GM23338 (cell line): ENCODE results near the gene FKBP1B. TPM values are rescaled to one million over a fixed set of nuclear protein-coding genes. Genes with fewer than 3 reads are reported as not detected.
A peak's percentile ranks its signal among the peaks of the same experiment; 100 is the strongest.

ENCODE experiments used
- ATAC-seq: fragments of 200-7000 bp; cut with Tn5 transposase; 3 replicates; pipeline ENCODE4 v1.9.1; 2020
- DNase-seq: peaks from one replicate; pipeline ENCODE4 v3.0.0-alpha.2; 2015; ENCODE audit warnings: low spot score
- H2AFZ ChIP-seq: fragments of 200-600 bp; sonication (generic); 2 replicates; pipeline ENCODE4 v1.8.0; 2016; ENCODE audit warnings: antibody characterized with exemption, mild to moderate bottlenecking, moderate library complexity
- H3F3A ChIP-seq: fragments of 200-600 bp; sonication (generic); replicated peaks from 2 replicates; pipeline ENCODE4 v1.8.0; 2017; ENCODE audit warnings: antibody characterized with exemption, mixed run types, low read depth
- H3K27ac ChIP-seq: fragments of 200-600 bp; sonication (generic); 2 replicates; pipeline ENCODE4 v1.6.1; 2016; ENCODE audit warnings: low read depth
- H3K27me3 ChIP-seq: fragments of 200-600 bp; sonication (generic); 2 replicates; pipeline ENCODE4 v1.8.0; 2016; ENCODE audit warnings: mild to moderate bottlenecking, mixed run types, moderate library complexity; ENCODE audit not compliant: insufficient read depth
- H3K36me3 ChIP-seq: fragments of 200-600 bp; sonication (generic); 2 replicates; pipeline ENCODE4 v1.8.0; 2016; ENCODE audit warnings: mild to moderate bottlenecking; ENCODE audit not compliant: insufficient read depth
- H3K4me1 ChIP-seq: fragments of 200-600 bp; sonication (generic); 2 replicates; pipeline ENCODE4 v1.8.0; 2016; ENCODE audit warnings: mild to moderate bottlenecking, moderate library complexity; ENCODE audit not compliant: insufficient read depth
- H3K4me2 ChIP-seq: fragments of 200-600 bp; sonication (generic); 2 replicates; pipeline ENCODE4 v1.7.1; 2017; ENCODE audit warnings: mixed run types
- H3K4me3 ChIP-seq: fragments of 200-600 bp; sonication (generic); 2 replicates; pipeline ENCODE4 v1.6.1; 2016; ENCODE audit warnings: mixed run types
- H3K79me2 ChIP-seq: fragments of 200-600 bp; sonication (generic); replicated peaks from 2 replicates; pipeline ENCODE4 v1.8.0; 2017; ENCODE audit warnings: mild to moderate bottlenecking; ENCODE audit not compliant: insufficient read depth
- H3K9me2 ChIP-seq: fragments of 200-600 bp; sonication (generic); 2 replicates; pipeline ENCODE4 v1.8.0; 2017; ENCODE audit not compliant: insufficient read depth
- H4K20me1 ChIP-seq: fragments of 200-600 bp; sonication (generic); replicated peaks from 2 replicates; pipeline ENCODE4 v1.8.0; 2017; ENCODE audit warnings: mild to moderate bottlenecking; ENCODE audit not compliant: insufficient read depth
- H3K27ac Mint-ChIP-seq: 2 replicates; pipeline ENCODE4 v1.8.0; 2020; ENCODE audit warnings: inconsistent platforms, mild to moderate bottlenecking, moderate library complexity, mixed read lengths
- H3K27me3 Mint-ChIP-seq: 3 replicates; pipeline ENCODE4 v1.8.0; 2022; ENCODE audit warnings: low read depth, mild to moderate bottlenecking, moderate library complexity, mixed read lengths, inconsistent platforms; ENCODE audit not compliant: insufficient read depth, poor library complexity
- H3K36me3 Mint-ChIP-seq: 3 replicates; pipeline ENCODE4 v1.8.0; 2021; ENCODE audit warnings: low read depth, mild to moderate bottlenecking, inconsistent platforms, moderate library complexity, mixed read lengths
- H3K4me1 Mint-ChIP-seq: 3 replicates; pipeline ENCODE4 v1.8.0; 2020; ENCODE audit warnings: mild to moderate bottlenecking, inconsistent platforms, mixed read lengths
- H3K4me3 Mint-ChIP-seq: 3 replicates; pipeline ENCODE4 v1.8.0; 2021; ENCODE audit warnings: moderate library complexity, mild to moderate bottlenecking, inconsistent platforms, mixed read lengths
- H3K9me3 Mint-ChIP-seq: 3 replicates; pipeline ENCODE4 v1.8.0; 2020; ENCODE audit warnings: moderate library complexity, mild to moderate bottlenecking, inconsistent platforms, mixed read lengths
- CREB1 ChIP-seq: fragments of 250-450 bp; sonication (Bioruptor Pico); IDR thresholded peaks from 2 replicates; pipeline ENCODE4 v1.5.0; 2020; ENCODE audit warnings: low read depth, mild to moderate bottlenecking, moderate library complexity
- CTCF ChIP-seq, 2 experiments: fragments of 200-600 bp in 1 of 2; sonication (generic) in 1 of 2; conservative IDR thresholded peaks; 2 replicates each; pipeline versions ENCODE4 v1.5.1 to v1.6.1; 2016 to 2017; ENCODE audit warnings: antibody characterized with exemption in 2 of 2, low read depth in 2 of 2, mild to moderate bottlenecking in 2 of 2, moderate library complexity in 1 of 2
- EZH2 ChIP-seq: fragments of 200-600 bp; sonication (generic); IDR thresholded peaks from one replicate; pipeline ENCODE4 v1.8.0; 2017; ENCODE audit warnings: antibody characterized with exemption, mild to moderate bottlenecking, low read depth; ENCODE audit not compliant: unreplicated experiment
- EZH2phosphoT487 ChIP-seq: fragments of 200-600 bp; sonication (generic); IDR thresholded peaks from one replicate; pipeline ENCODE4 v1.8.1; 2018; ENCODE audit warnings: antibody characterized with exemption; ENCODE audit not compliant: unreplicated experiment
- POLR2AphosphoS5 ChIP-seq: IDR thresholded peaks from 2 replicates; pipeline ENCODE4 v1.6.1; 2016; ENCODE audit warnings: antibody characterized with exemption, low read depth
- STAT1 ChIP-seq: IDR thresholded peaks from one replicate; pipeline ENCODE4 v1.6.1; 2016; ENCODE audit warnings: antibody characterized with exemption; ENCODE audit not compliant: unreplicated experiment
- ZNF331 ChIP-seq: fragments of 250-450 bp; sonication (Bioruptor Pico); IDR thresholded peaks from 2 replicates; pipeline ENCODE4 v1.5.0; 2020; ENCODE audit warnings: low read depth, mild to moderate bottlenecking, moderate library complexity
- ZNF462 ChIP-seq: fragments of 250-450 bp; sonication (Bioruptor Pico); IDR thresholded peaks from 2 replicates; pipeline ENCODE4 v1.5.0; 2020; ENCODE audit warnings: mild to moderate bottlenecking, moderate library complexity
- polyA plus RNA-seq: library from polyadenylated mRNA; unstranded; fragments of >200 nt; fragmentation: Nextera tagmentation; extraction: Ambion mirVana; gene quantifications from 2 replicates; pipeline ENCODE4 v1.2.1, GENCODE V29; 2016
- total RNA-seq: library from RNA; depleted of rRNA; stranded (reverse); fragments of >200 nt; shearing (Covaris generic); gene quantifications from 2 replicates; pipeline ENCODE4 v1.2.3, GENCODE V29; 2014
- TF ChIP-seq, protein P1 (sequence below): IDR thresholded peaks from one replicate; pipeline ENCODE4 v1.6.1; 2018; ENCODE audit warnings: antibody characterized with exemption; ENCODE audit not compliant: unreplicated experiment
- TF ChIP-seq, protein P2 (sequence below): IDR thresholded peaks from 2 replicates; pipeline ENCODE4 v1.6.1; 2016; ENCODE audit warnings: antibody characterized with exemption

The FKBP1B gene
- total and polyA plus RNA-seq, 2 experiments from 2014 or later: 48.2 to 77.1 TPM

GRCh38 chr2:24021122-24021998 is 28.2 kb upstream of the FKBP1B start (continued):
- peak; percentile 25; the same call in 1 of the 2 replicates for TF ChIP-seq ZNF462
- TF ChIP-seq EZH2: no peak

- 0 out of 2 replicates have a peak, but pooled peaks cover under 1% of the 10 kb centered on the region for H3F3A ChIP-seq
- DNase-seq (no peak), ATAC-seq (no peak)
- H3K79me2 ChIP-seq: peaks cover 6% of the 10 kb centered on the region; the same call in 1 of the 2 replicates
- Mint-ChIP-seq H3K9me3 (peaks cover 3% of the 10 kb centered on the region; the same call in 2 of the 3 replicates), H3K4me3 (no peak overlapping the region), H3K27ac (no peak overlapping the region), H3K36me3 (peaks cover 39% of the 10 kb centered on the region), H3K4me1 (peaks cover 57% of the 10 kb centered on the region), H3K27me3 (peaks cover 22% of the 10 kb centered on the region)
- no peak overlapping the region for H2AFZ ChIP-seq
- H3K4me1 ChIP-seq: peaks cover 39% of the 10 kb centered on the region
- H3K9me2 ChIP-seq: no peaks in the 10 kb centered on the region
- H4K20me1 ChIP-seq: no peaks in the 10 kb centered on the region
- H3K27ac ChIP-seq: no peak overlapping the region
- H3K4me2 ChIP-seq: no peak overlapping the region
- no peaks in the 10 kb centered on the region for H3K36me3 ChIP-seq
- no peaks in the 10 kb centered on the region for H3K27me3 ChIP-seq
- no peak overlapping the region for H3K4me3 ChIP-seq
- TF ChIP-seq POLR2AphosphoS5 (no peak), STAT1 (no peak), ZNF331 (no peak), EZH2phosphoT487 (no peak), CTCF (conservative IDR thresholded peaks at IDR 0.05; ENCODE audit: low read depth in 2 of 2) (no peak), CREB1 (CRISPR knock-in tag) (no peak)
- TF ChIP-seq, protein P1, sequence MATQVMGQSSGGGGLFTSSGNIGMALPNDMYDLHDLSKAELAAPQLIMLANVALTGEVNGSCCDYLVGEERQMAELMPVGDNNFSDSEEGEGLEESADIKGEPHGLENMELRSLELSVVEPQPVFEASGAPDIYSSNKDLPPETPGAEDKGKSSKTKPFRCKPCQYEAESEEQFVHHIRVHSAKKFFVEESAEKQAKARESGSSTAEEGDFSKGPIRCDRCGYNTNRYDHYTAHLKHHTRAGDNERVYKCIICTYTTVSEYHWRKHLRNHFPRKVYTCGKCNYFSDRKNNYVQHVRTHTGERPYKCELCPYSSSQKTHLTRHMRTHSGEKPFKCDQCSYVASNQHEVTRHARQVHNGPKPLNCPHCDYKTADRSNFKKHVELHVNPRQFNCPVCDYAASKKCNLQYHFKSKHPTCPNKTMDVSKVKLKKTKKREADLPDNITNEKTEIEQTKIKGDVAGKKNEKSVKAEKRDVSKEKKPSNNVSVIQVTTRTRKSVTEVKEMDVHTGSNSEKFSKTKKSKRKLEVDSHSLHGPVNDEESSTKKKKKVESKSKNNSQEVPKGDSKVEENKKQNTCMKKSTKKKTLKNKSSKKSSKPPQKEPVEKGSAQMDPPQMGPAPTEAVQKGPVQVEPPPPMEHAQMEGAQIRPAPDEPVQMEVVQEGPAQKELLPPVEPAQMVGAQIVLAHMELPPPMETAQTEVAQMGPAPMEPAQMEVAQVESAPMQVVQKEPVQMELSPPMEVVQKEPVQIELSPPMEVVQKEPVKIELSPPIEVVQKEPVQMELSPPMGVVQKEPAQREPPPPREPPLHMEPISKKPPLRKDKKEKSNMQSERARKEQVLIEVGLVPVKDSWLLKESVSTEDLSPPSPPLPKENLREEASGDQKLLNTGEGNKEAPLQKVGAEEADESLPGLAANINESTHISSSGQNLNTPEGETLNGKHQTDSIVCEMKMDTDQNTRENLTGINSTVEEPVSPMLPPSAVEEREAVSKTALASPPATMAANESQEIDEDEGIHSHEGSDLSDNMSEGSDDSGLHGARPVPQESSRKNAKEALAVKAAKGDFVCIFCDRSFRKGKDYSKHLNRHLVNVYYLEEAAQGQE: no peak
- TF ChIP-seq, protein P2, sequence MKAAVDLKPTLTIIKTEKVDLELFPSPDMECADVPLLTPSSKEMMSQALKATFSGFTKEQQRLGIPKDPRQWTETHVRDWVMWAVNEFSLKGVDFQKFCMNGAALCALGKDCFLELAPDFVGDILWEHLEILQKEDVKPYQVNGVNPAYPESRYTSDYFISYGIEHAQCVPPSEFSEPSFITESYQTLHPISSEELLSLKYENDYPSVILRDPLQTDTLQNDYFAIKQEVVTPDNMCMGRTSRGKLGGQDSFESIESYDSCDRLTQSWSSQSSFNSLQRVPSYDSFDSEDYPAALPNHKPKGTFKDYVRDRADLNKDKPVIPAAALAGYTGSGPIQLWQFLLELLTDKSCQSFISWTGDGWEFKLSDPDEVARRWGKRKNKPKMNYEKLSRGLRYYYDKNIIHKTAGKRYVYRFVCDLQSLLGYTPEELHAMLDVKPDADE: no peak
Measured at GRCh38 chr2:24022324-24022974, 27.1 kb upstream of the FKBP1B start.
